HCT116 (cell line): Measurements from ENCODE around the gene RNASEH2C. TPM values are rescaled to one million over a fixed set of nuclear protein-coding genes. Genes with fewer than 3 reads are reported as not detected.

Experiments
- ATAC-seq: fragments of 200-7000 bp; cut with Tn5 transposase; 2 replicates; pipeline ENCODE4 v1.9.1; 2020; ENCODE audit warnings: mild to moderate bottlenecking, moderate library complexity
- BruUV-seq: library from RNA; stranded (reverse); fragments of 400-500 nt; replicated peaks from 2 replicates; lab custom pipeline; 2021; lab: Mats Ljungman, UMichigan
- CTCF ChIA-PET: fragments of 300-600 bp; sonication (Branson Sonifier 250); formaldehyde crosslinking; loops from one replicate; lab custom pipeline; 2021; ENCODE audit warnings: antibody characterized with exemption; lab: Charles Lee
- POLR2A ChIA-PET: fragments of 300-600, 350-600 bp; sonication (Branson Sonifier 250); formaldehyde crosslinking; loops from one replicate; lab custom pipeline; 2021; ENCODE audit warnings: antibody characterized with exemption; lab: Charles Lee
- RAD21 ChIA-PET, 2 experiments: fragments of 300-600 bp; sonication (Branson Sonifier 250); formaldehyde crosslinking; loops; one replicate each; lab custom pipeline; 2023; ENCODE audit warnings: low total read pairs in 2 of 2; ENCODE audit not compliant: uncharacterized antibody in 2 of 2, unreplicated experiment in 2 of 2, low non-redundant PET in 1 of 2; lab: Charles Lee
- DNase-seq: peaks from one replicate; pipeline ENCODE4 v3.0.0-alpha.2; 2010; ENCODE audit warnings: low read depth, low spot score
- H2AFZ ChIP-seq: fragments of 200-600 bp; shearing (Covaris generic), sonication (generic); 2 replicates; pipeline ENCODE4 v1.6.1; 2017; ENCODE audit warnings: low read depth, mixed run types, mixed read lengths, antibody characterized with exemption, low read length; ENCODE audit not compliant: poor library complexity, severe bottlenecking
- H3K27ac ChIP-seq: 2 replicates; pipeline ENCODE4 v1.5.1; 2012; ENCODE audit warnings: low read depth, low read length
- H3K27me3 ChIP-seq: fragments of 200-600 bp; sonication (generic); 2 replicates; pipeline ENCODE4 v1.6.1; 2016; ENCODE audit warnings: mixed run types, low read length, mixed read lengths; ENCODE audit not compliant: insufficient read depth
- H3K36me3 ChIP-seq, 2 experiments: fragments of 200-500 bp in 1 of 2; fragments of 200-600 bp in 1 of 2; sonication (Bioruptor generic) in 1 of 2; sonication (generic) in 1 of 2; 2 replicates each; pipeline versions ENCODE4 v1.5.1 to v1.6.1; 2014 to 2016; ENCODE audit warnings: low read length in 2 of 2, inconsistent platforms in 1 of 2, mixed read lengths in 1 of 2, mixed run types in 1 of 2; ENCODE audit not compliant: insufficient read depth in 2 of 2, control insufficient read depth in 1 of 2
- H3K4me1 ChIP-seq, 2 experiments: fragments of 200-600 bp in 1 of 2; sonication (generic) in 1 of 2; 2 replicates each; pipeline versions ENCODE4 v1.5.1 to v1.6.1; 2012 to 2017; ENCODE audit warnings: low read length in 2 of 2, inconsistent platforms in 1 of 2, mild to moderate bottlenecking in 1 of 2, mixed read lengths in 1 of 2, mixed run types in 1 of 2, moderate library complexity in 1 of 2; ENCODE audit not compliant: insufficient read depth in 2 of 2, control insufficient read depth in 1 of 2
- H3K4me2 ChIP-seq: fragments of 200-600 bp; sonication (generic); 2 replicates; pipeline ENCODE4 v1.6.1; 2017; ENCODE audit warnings: mixed run types, low read length, mixed read lengths
- H3K4me3 ChIP-seq, 2 experiments: fragments of 200-600 bp in 1 of 2; sonication (generic) in 1 of 2; replicated peaks in 1 of 2; 2 replicates each; pipeline ENCODE4 v1.5.1; 2011 to 2016; ENCODE audit warnings: low read length in 2 of 2, control low read depth in 1 of 2, low read depth in 1 of 2, mild to moderate bottlenecking in 1 of 2, mixed read lengths in 1 of 2, mixed run types in 1 of 2
- H3K79me2 ChIP-seq: fragments of 200-600 bp; sonication (generic); 2 replicates; pipeline ENCODE4 v1.6.1; 2017; ENCODE audit warnings: mild to moderate bottlenecking, mixed run types, low read length, moderate library complexity, mixed read lengths; ENCODE audit not compliant: insufficient read depth
- H3K9ac ChIP-seq: fragments of 200-600 bp; sonication (generic); 2 replicates; pipeline ENCODE4 v1.6.1; 2016; ENCODE audit warnings: low read length, mixed read lengths
- H3K9me2 ChIP-seq: fragments of 200-600 bp; sonication (generic), shearing (Covaris generic); 2 replicates; pipeline ENCODE4 v1.6.1; 2017; ENCODE audit warnings: mixed run types, mild to moderate bottlenecking, moderate library complexity; ENCODE audit not compliant: insufficient read depth
- H3K9me3 ChIP-seq, 2 experiments: fragments of 200-500 bp in 1 of 2; fragments of 200-600 bp in 1 of 2; sonication (Bioruptor generic) in 1 of 2; sonication (generic) in 1 of 2; 2 replicates each; pipeline ENCODE4 v1.6.1; 2014 to 2017; ENCODE audit warnings: low read length in 2 of 2, mixed read lengths in 2 of 2, inconsistent platforms in 1 of 2, low read depth in 1 of 2, mild to moderate bottlenecking in 1 of 2, mixed run types in 1 of 2, moderate library complexity in 1 of 2; ENCODE audit not compliant: control insufficient read depth in 1 of 2, insufficient read depth in 1 of 2
- H4K20me1 ChIP-seq: fragments of 200-600 bp; sonication (generic), shearing (Covaris generic); 2 replicates; pipeline ENCODE4 v1.6.1; 2017; ENCODE audit warnings: mixed run types, mild to moderate bottlenecking, moderate library complexity; ENCODE audit not compliant: insufficient read depth
- CBX3 ChIP-seq: IDR thresholded peaks from 2 replicates; pipeline ENCODE4 v1.6.1; 2012; ENCODE audit warnings: low read depth
- CEBPB ChIP-seq: IDR thresholded peaks from 2 replicates; pipeline ENCODE4 v1.6.1; 2012; ENCODE audit warnings: low read depth
- CTCF ChIP-seq, 3 experiments: fragments of 200-600 bp in 1 of 3; sonication (generic) in 1 of 3; IDR thresholded peaks in 2 of 3; conservative IDR thresholded peaks in 1 of 3; 2 replicates each; pipeline ENCODE4 v1.5.1; 2012 to 2017; ENCODE audit warnings: low read depth in 2 of 3, low read length in 2 of 3, antibody characterized with exemption in 1 of 3, borderline replicate concordance in 1 of 3, control low read depth in 1 of 3, mild to moderate bottlenecking in 1 of 3, mixed read lengths in 1 of 3, mixed run types in 1 of 3, moderate library complexity in 1 of 3; ENCODE audit not compliant: insufficient read depth in 1 of 3
- ELF1 ChIP-seq: IDR thresholded peaks from 2 replicates; pipeline ENCODE4 v1.6.1; 2012; ENCODE audit warnings: low read depth, borderline replicate concordance
- EZH2phosphoT487 ChIP-seq: fragments of 200-600 bp; IDR thresholded peaks from 2 replicates; pipeline ENCODE4 v1.6.1; 2018; ENCODE audit warnings: antibody characterized with exemption, borderline replicate concordance
- FOSL1 ChIP-seq: IDR thresholded peaks from 2 replicates; pipeline ENCODE4 v1.6.1; 2012; ENCODE audit warnings: low read depth
- JUND ChIP-seq: IDR thresholded peaks from 2 replicates; pipeline ENCODE4 v1.6.1; 2012
- SIN3A ChIP-seq: IDR thresholded peaks from 2 replicates; pipeline ENCODE4 v1.6.1; 2012; ENCODE audit warnings: low read depth
- SP1 ChIP-seq: IDR thresholded peaks from 2 replicates; pipeline ENCODE4 v1.6.1; 2012; ENCODE audit warnings: low read depth
- SRF ChIP-seq: IDR thresholded peaks from 2 replicates; pipeline ENCODE4 v1.6.1; 2012; ENCODE audit warnings: low read depth
- TCF7L2 ChIP-seq: IDR thresholded peaks from 2 replicates; pipeline ENCODE4 v1.7.0; 2011; ENCODE audit warnings: borderline replicate concordance, inconsistent platforms; ENCODE audit not compliant: insufficient read depth, insufficient read length; ENCODE audit errors: extremely low read depth
- ZFX ChIP-seq: fragments of 450-650 bp; IDR thresholded peaks from 2 replicates; pipeline ENCODE4 v1.6.1; 2017
- ZNF274 ChIP-seq: fragments of 200-500 bp; sonication (Bioruptor generic); IDR thresholded peaks from 2 replicates; pipeline ENCODE4 v1.6.1; 2014; ENCODE audit warnings: mild to moderate bottlenecking, low read depth, low read length, inconsistent platforms
- intact Hi-C: fragments of 100-400 bp; cut with micrococcal nuclease; formaldehyde crosslinking; loops from 2 replicates; pipeline ENCODE4 v1.10.0; 2022
- total RNA-seq: library from RNA; stranded (reverse); gene quantifications from one replicate; pipeline ENCODE4 v1.2.1, GENCODE V29; 2021; ENCODE audit not compliant: unreplicated experiment
- TF ChIP-seq, protein P1 (sequence below): IDR thresholded peaks from 2 replicates; pipeline ENCODE4 v1.6.1; 2012

The RNASEH2C gene
- total RNA-seq, 1 experiment from 2014 or later, result 28.5 TPM

- CTCF ChIA-PET, result no interaction called here
- peaks cover 11% of the 10 kb centered on the region in 2 experiments; a peak in 3 of 4 replicates for H3K4me1 ChIP-seq
- H3K4me3 ChIP-seq, result no peak overlapping the region
- DNase-seq (peak; percentile 26), ATAC-seq (peak; percentile 68)
- no TSS peak for BruUV-seq
- no peak overlapping the region for H3K9ac ChIP-seq
- no peaks in the 10 kb centered on the region for H3K79me2 ChIP-seq
- no peaks in the 10 kb centered on the region for H3K27me3 ChIP-seq
- no peaks in the 10 kb centered on the region for H4K20me1 ChIP-seq
- TF ChIP-seq SIN3A (no peak), ZNF274 (no peak), CBX3 (no peak), CTCF (IDR thresholded peaks at IDR 0.05 in 2 of 3, conservative IDR thresholded peaks at IDR 0.05 in 1 of 3; ENCODE audit: borderline replicate concordance in 1 of 3, insufficient read depth in 1 of 3, low read depth in 2 of 3, low read length in 2 of 3) (no peak), SP1 (no peak), ZFX (no peak), JUND (no peak), SRF (no peak), EZH2phosphoT487 (no peak), TCF7L2 (no peak), CEBPB (no peak), ELF1 (no peak), FOSL1 (no peak)
- TF ChIP-seq, protein P1, sequence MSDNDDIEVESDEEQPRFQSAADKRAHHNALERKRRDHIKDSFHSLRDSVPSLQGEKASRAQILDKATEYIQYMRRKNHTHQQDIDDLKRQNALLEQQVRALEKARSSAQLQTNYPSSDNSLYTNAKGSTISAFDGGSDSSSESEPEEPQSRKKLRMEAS, result no peak
- intact Hi-C loops, result no loop called here
- no peaks in the 10 kb centered on the region for H3K36me3 ChIP-seq
- no peak overlapping the region for H2AFZ ChIP-seq
- no peak overlapping the region for H3K4me2 ChIP-seq
- RAD21 ChIA-PET, result interaction anchor here in 1 of 2 experiments (0.8 kb wide), 1 partner anchor 70 kb away, joined by 3 read pairs; no protein-coding TSS in a partner anchor
- no peaks in the 10 kb centered on the region for H3K9me3 ChIP-seq
- POLR2A ChIA-PET, result no interaction called here
- H3K9me2 ChIP-seq, result no peaks in the 10 kb centered on the region
- no peak overlapping the region for H3K27ac ChIP-seq
Measured at GRCh38 chr11:65695459-65696241, 24.9 kb downstream of the RNASEH2C start.
